ENCODE measurements around the gene TMEM86A. TPM values are rescaled to one million over a fixed set of nuclear protein-coding genes. Genes with fewer than 3 reads are reported as not detected.

Gene TMEM86A
- total and polyA plus RNA-seq, 2 of the 13 experiments (the other 11 are each of a cell fraction or from before 2014, with no cell fraction given) = 0.03 to 0.07 TPM

- TF ChIP-seq IRF1 (CRISPR knock-in tag; IDR thresholded peaks at IDR 0.05; ENCODE audit: low read depth) (no peak), ZNF292 (CRISPR knock-in tag; IDR thresholded peaks at IDR 0.05; ENCODE audit: borderline replicate concordance, low read depth) (no peak), FOXK1 (CRISPR knock-in tag; IDR thresholded peaks at IDR 0.05; ENCODE audit: borderline replicate concordance, low read depth) (peak; percentile 51; the same call in 1 of the 2 replicates), JUND (CRISPR knock-in tag; IDR thresholded peaks at IDR 0.05) (0 out of 2 replicates have a peak, but pooled peaks have one; percentile 32), MAF1 (CRISPR knock-in tag; IDR thresholded peaks at IDR 0.05; ENCODE audit: borderline replicate concordance) (no peak), ETV5 (CRISPR knock-in tag; IDR thresholded peaks at IDR 0.05; ENCODE audit: borderline replicate concordance) (peak; percentile 83; the same call in 1 of the 2 replicates), SAFB2 (CRISPR knock-in tag; IDR thresholded peaks at IDR 0.05; ENCODE audit: borderline replicate concordance, low read depth) (no peak), ELF3 (CRISPR knock-in tag; IDR thresholded peaks at IDR 0.05) (0 out of 2 replicates have a peak, but pooled peaks have one; percentile 38), FOXA1 (IDR thresholded peaks at IDR 0.05) (no peak), FOXA1 (CRISPR knock-in tag; IDR thresholded peaks at IDR 0.05) (0 out of 2 replicates have a peak, but pooled peaks have one; percentile 12), ZNF687 (CRISPR knock-in tag; IDR thresholded peaks at IDR 0.05) (peak; percentile 27; the same call in 1 of the 2 replicates), KAT8 (CRISPR knock-in tag; IDR thresholded peaks at IDR 0.05) (peak; percentile 33; the same call in 1 of the 2 replicates), FOSL2 (CRISPR knock-in tag; IDR thresholded peaks at IDR 0.05) (peak; percentile 89)
Observed at GRCh38 chr11:18749681-18750319, 51.2 kb downstream of the TMEM86A start (continued).
